Activated CD8-positive, alpha-beta memory T cell treated with anti-CD3 and anti-CD28 coated beads for 48 hours (primary cell): ENCODE results near the gene PLPPR1.
"Not testable (repeated sequence)": the region's sequence is repeated elsewhere in the genome, so short reads cannot be mapped to it uniquely, and the experiment has no call there.

Experiments
- DNase-seq, 3 experiments: peaks; one replicate each; pipeline ENCODE4 v3.0.0-alpha.2; 2020; ENCODE audit warnings: low read depth in 2 of 3, low spot score in 2 of 3

PLPPR1 gene

GRCh38 chr9:101274971-101275768 is 246.6 kb downstream of the PLPPR1 start:
- no peak for DNase-seq

GRCh38 chr9:101275769-101276250 is 247.3 kb downstream of the PLPPR1 start:
- no peak for DNase-seq

GRCh38 chr9:101291043-101291442 is 262.5 kb downstream of the PLPPR1 start:
- not testable (repeated sequence) for DNase-seq

DNA sequence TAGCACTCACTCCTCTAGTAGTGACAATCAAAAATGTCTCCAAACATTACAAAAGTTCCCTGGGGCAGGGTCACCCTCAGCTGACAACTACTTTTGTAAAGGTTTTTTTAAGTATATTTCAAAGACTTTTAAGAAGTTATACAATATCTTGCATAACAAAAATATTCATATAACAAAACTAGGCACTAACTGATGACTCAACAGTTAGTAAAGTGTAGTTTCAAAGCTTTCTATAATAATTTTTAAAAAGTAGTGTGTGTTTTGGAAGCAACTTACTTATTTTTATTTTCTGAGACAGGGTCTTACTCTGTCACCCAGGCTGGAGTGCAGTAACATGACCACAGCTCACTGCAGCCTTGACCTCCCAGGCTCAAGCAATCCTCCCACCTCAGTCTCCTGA is 271.4 kb downstream of the PLPPR1 start:
- no peak for DNase-seq

GRCh38 chr9:101307051-101307450 is 278.5 kb downstream of the PLPPR1 start:
- DNase-seq = no peak

- DNase-seq = no peak
These were observed 279.1 kb downstream of the PLPPR1 start for GRCh38 chr9:101307524-101308213.

DNA sequence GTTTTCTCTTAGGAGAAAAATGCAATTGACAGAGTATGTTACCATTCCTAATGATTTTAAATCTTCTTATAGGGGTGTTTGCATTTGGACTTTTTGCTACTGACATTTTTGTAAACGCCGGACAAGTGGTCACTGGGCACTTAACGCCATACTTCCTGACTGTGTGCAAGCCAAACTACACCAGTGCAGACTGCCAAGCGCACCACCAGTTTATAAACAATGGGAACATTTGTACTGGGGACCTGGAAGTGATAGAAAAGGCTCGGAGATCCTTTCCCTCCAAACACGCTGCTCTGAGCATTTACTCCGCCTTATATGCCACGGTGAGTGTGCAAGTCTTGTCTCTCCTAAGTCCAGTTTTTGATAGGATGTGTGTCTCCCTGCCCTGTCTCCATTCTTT is 280.6 kb downstream of the PLPPR1 start:
- no peak for DNase-seq

DNA sequence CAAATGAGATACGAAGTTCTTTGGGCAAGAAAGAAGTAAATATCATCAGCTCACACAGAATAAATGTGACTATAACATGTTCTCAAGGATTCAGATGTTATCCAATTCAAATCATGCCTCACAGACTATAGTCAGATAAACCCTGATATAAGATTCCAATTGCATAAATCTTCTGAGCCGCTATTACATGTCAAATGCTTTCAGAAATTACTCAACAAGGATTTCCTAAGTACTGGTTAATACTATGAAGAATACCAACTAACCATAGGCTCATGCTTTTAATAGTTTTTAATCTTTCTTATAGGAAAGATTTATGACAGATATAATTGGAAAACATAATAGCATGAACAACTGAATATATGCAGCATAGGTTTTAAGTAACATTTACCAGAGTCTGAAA is 282.7 kb downstream of the PLPPR1 start:
- no peak for DNase-seq

DNA sequence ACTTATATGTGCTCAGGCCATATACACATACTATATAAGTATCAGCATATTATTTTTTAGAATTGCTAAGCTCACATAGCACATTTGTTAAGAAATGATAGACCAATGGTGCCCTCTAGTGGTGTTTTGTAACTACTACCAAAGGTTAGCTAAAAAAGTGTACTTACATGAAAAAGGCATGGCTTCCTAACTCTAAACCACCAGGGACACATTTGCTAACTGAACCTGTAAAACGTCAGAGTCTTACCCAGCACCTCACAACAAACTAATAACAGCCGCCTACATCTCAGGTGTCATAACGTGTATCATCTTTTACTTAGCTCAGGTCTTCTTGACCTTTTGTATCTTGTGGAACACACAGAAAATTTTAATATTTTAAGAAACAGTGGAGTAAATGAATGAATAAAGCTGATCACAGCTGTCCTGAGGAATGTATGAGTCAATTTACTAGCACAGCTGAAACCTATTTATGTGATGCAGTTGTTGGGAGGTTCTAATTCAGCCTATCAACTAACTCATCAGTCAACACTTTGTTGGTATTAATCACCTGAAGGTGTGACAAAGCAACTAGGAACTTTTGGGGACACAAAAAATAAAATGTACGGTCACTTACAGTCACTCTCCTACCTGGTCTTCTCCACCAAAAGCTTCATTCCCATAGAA is 283.4 kb downstream of the PLPPR1 start:
- DNase-seq = no peak

- no peak for DNase-seq
These were observed 284.1 kb downstream of the PLPPR1 start for GRCh38 chr9:101312661-101313060.

DNA sequence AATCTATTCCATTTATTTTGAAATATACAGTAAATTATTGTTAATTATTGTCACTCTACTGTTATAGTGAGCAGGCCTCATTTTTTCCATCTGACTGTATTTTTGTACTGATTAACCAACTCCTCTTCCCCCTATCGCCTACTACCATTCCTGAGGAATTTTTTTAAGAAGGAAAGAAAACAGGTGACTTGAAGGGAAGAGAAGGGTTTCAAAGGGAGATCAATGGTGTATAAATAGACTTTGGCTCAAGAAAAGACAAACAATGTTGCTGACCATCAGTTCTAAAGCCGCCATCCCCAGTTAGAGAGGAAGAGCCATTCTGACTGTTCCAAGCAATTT is 286.6 kb downstream of the PLPPR1 start:
- no peak for DNase-seq

- no peak for DNase-seq
These were observed 289.2 kb downstream of the PLPPR1 start for GRCh38 chr9:101317735-101318134.

GRCh38 chr9:101323129-101323528 is 294.6 kb downstream of the PLPPR1 start:
- DNase-seq = no peak

DNA sequence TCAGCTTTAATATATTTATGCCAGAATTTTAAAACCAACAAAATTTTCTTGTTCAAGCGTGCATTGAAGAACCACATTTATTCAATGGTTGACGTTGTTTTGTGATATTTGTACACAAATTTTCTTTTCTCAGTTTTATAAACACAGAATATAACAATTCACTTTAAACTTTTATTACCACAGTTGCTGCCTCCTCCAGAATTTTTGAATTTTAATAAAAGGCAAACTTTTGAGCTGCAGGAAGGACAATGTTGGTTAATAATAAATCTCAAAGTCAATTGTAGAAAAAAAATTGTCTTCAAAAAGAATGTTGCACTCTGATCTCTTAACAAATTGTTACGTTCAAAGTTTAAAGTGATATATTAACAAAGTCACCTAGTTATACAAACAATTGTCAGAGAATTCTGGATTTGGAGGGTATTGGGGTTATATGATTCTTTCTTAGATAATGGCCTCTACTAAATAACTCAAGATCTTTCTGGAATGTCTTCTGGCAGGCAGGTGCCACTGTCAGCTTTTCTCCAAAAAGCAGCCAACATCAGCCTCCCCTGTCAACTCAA is 295.8 kb downstream of the PLPPR1 start:
- no peak for DNase-seq

DNA sequence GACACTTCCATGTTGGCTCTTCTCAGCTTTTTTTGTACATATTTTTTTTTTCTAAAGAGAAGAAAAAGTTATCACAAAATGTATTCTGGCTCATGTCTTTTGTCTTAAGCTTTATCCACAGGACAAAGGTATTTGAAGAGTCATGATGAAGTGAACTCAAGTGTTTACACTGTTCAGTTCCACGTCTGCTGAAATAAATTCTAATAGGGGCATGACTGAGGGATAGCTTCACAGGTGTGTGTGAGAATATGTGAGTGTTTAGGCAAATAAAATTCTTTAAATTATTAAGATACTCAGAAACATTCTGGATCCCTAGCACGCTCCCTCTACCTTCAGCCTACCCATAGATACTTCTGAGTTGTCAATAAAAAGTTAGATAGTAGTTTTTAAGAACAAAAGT is 296.5 kb downstream of the PLPPR1 start:
- no peak for DNase-seq

- no peak for DNase-seq
These were observed 297.5 kb downstream of the PLPPR1 start for GRCh38 chr9:101326035-101326434.

DNA sequence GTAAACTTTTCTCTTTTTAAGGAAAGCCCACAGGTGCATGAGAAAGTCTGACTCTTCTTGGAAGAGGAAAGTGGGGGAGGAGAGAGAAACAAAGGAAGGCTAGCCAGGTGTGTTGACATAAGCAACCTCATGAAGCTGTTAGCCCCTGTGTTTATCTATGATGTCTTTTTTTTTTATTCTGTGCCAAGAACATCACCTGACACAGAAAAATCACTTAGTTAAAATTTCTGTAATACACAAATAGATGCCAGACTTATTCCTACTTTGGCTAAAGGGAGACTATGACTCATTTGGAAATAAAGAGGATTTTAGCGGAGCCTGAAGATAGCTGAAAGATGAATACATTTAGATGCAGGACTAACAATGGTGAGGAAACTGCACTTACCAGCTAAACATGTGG is 298.0 kb downstream of the PLPPR1 start:
- DNase-seq = no peak

- DNase-seq = not testable (repeated sequence)
These were observed 298.9 kb downstream of the PLPPR1 start for GRCh38 chr9:101327422-101327909.

GRCh38 chr9:101332362-101332761 is 303.8 kb downstream of the PLPPR1 start:
- DNase-seq = no peak

GRCh38 chr9:101333490-101333889 is 305.0 kb downstream of the PLPPR1 start:
- no peak for DNase-seq

DNA sequence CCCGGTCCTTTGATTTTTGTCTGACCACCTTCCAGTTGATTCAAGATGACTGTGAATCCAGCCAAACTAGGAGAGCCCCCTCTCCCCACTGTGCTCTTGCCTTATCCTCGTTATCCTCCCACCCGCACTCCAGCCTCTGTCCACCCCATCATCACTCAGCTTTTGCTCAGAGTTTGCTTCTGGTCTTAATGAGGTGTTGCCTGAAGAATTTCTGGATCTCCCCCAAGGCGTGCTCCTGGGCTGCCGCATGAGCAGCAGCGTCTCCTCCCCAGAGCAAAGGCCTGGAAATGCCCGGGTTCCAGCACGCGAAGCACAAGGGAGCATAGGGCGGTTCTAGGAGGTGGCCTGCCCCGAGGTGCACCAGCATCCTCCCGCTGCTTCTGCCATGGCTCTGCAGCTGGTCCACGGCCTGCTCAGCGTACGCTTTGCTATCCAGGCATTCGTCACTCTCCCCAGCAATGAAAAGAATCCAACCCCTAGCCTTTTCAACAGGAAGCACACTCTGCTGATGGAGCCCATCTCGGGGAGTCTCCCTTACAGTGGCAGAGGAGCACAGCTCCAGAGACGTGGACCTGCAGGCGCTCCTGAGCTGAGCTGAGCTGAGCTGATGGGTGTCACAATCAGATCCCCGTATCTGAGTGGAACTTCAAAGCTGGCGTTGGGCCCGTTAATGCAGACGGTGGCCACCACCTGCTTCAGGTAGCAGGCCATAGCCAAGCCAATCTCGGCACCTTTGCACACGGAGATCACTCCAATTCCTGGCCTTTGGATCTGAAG is 305.6 kb downstream of the PLPPR1 start:
- no peak for DNase-seq
